ENCODE measurements around the gene UBE2D1. TPM values are rescaled to one million over a fixed set of nuclear protein-coding genes. Genes with fewer than 3 reads are reported as not detected.
A peak's percentile ranks its signal among the peaks of the same experiment; 100 is the strongest.

Gene UBE2D1
- 10 to 100 TPM; 12.2 to 14.6 TPM for total RNA-seq

DNA sequence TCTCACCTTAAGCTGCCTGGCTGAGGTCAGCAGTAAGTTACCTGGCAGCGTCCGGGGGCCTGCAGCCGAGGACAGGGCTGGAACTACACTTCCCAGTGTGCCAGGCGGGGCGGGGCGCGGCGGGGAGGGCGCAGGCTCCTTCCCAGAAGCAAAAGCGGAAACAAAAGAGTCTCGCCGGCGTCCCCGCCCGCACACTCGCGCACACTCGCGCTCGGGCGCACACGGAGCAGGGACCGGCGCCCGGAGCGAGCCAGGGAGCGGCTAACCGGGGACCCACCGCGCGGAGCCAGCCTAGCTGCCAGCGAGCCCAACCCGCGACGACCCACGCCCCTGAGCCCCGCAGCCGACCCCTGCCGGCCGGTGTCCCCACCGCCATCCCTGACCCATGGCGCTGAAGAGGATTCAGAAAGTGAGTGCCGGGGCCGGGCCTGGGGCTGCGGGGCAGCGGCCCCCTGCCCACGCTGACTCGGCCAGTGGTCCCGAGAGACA, at the start of gene UBE2D1:
Gene UBE2D1, plus strand, starts transcription at position 190 of the 489 bp plus-strand sequence. Its CDS starts 196 bp downstream, at position 386.
- peaks cover 26% of the 10 kb centered on the region for H3K4me1 Mint-ChIP-seq
- ATAC-seq (peak; percentile 97), DNase-seq (peak; percentile 87)
- peaks cover 11% of the 10 kb centered on the region for H3K36me3 Mint-ChIP-seq
- peak within 1 kb of the TSS; percentile 89 for H3K4me3 Mint-ChIP-seq
- H3K27me3 Mint-ChIP-seq = peaks cover 15% of the 10 kb centered on the region
- H3K27ac Mint-ChIP-seq = peak within 1 kb of the TSS; percentile 73
- CTCF ChIA-PET = interaction anchor here (1.1 to 1.3 kb wide), 3 partner anchors 11 to 50 kb away, joined by 3 read pairs; no protein-coding TSS in a partner anchor
- H3K9me3 Mint-ChIP-seq (ENCODE audit: low read depth) = no peaks in the 10 kb centered on the region

DNA sequence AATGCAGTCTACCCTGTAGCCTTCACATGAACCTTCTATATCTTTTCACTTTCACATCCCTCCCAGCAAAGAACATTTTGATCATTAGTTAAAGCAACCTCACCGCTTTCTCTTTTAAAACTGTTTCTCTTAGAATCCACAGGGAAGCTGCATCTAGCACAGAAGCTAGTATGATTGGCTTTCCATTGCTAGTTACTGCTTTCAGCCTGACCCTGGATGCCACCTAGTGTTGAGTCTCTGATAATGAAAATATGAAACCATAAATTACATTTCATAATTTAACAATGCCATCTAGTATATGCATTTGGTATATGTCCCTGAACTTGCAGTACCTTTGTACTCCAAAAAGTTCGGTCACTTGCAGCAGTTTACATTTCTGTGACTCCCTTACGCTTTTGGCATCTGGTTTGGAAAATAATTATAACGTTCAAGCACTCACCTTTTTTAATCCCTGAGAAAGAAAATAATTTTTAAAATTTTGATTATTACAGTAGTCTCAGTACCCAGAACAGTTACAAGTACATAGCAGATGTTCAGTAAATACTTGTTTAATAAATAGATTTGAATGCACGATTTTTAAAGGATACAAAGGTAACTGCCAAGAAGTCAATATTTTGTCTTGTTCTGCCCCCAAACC, 43.1 kb upstream of the UBE2D1 start:
- Mint-ChIP-seq H3K36me3 (peaks cover 3% of the 10 kb centered on the region), H3K27me3 (no peaks in the 10 kb centered on the region), H3K9me3 (ENCODE audit: low read depth) (no peaks in the 10 kb centered on the region), H3K4me1 (peaks cover 1% of the 10 kb centered on the region), H3K4me3 (no peak overlapping the region), H3K27ac (no peak overlapping the region)
- CTCF ChIA-PET = interaction anchor here (0.6 to 4.0 kb wide), 14 partner anchors 8 to 120 kb away, joined by 3 to 69 read pairs (median 3); partner anchors contain the start of genes CISD1 and TFAM
- DNase-seq (peak; percentile 41), ATAC-seq (peak; percentile 61)

DNA sequence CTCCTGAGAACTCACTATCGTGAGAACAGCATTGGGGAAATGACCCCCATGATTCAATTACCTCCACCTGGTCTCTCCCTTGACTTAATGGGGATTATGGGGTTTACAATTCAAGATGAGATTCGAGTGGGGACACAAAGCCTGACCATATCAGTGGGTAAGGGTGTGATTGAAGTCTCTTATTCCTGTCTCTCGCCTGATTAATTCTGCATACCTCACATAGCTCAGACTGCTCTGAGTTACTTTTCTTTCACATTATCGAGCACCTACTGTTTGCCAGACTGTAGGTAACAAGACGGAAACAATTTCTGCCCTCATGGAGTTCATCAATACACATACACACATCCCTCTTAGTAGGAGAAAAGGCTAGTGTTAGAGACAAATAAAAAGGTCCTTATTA, 40.8 kb upstream of the UBE2D1 start:
- CTCF ChIA-PET = no interaction called here
- ATAC-seq = no peak
- no peaks in the 10 kb centered on the region for H3K27me3 Mint-ChIP-seq
- no peak for DNase-seq
- peaks cover 2% of the 10 kb centered on the region for H3K36me3 Mint-ChIP-seq
- H3K4me1 Mint-ChIP-seq = peaks cover 1% of the 10 kb centered on the region
- no peak overlapping the region for H3K27ac Mint-ChIP-seq
- H3K4me3 Mint-ChIP-seq = no peak overlapping the region
- no peaks in the 10 kb centered on the region for H3K9me3 Mint-ChIP-seq (ENCODE audit: low read depth)

DNA sequence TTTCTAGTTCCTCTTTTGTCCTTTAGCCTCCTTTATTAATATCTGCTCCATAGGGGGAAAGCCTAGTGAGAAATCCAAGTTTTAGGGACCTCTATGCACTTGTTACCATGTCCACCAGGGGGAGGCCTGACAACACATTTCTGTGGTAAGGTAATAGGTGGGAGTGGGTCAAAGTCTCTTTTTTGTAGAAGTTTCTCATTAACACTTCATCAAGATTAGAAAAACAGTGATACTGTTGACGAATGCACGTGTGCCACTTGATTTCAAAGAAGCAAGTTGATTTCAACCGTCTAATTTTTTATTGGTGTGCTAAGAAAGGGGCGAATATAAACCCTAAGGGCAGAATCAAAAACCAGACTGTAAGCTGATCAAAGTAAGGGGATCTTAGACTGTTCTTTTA, 35.2 kb upstream of the UBE2D1 start:
- DNase-seq (peak; percentile 61), ATAC-seq (peak; percentile 80)
- CTCF ChIA-PET = interaction anchor here (0.7 to 2.6 kb wide), 7 partner anchors 9 to 201 kb away, joined by 3 to 13 read pairs (median 6); partner anchors contain the start of gene TFAM
- H3K9me3 Mint-ChIP-seq (ENCODE audit: low read depth) = no peaks in the 10 kb centered on the region
- peaks cover 21% of the 10 kb centered on the region for H3K27me3 Mint-ChIP-seq
- no peak overlapping the region for H3K27ac Mint-ChIP-seq
- H3K36me3 Mint-ChIP-seq = no peaks in the 10 kb centered on the region
- no peaks in the 10 kb centered on the region for H3K4me1 Mint-ChIP-seq
- H3K4me3 Mint-ChIP-seq = no peak overlapping the region

DNA sequence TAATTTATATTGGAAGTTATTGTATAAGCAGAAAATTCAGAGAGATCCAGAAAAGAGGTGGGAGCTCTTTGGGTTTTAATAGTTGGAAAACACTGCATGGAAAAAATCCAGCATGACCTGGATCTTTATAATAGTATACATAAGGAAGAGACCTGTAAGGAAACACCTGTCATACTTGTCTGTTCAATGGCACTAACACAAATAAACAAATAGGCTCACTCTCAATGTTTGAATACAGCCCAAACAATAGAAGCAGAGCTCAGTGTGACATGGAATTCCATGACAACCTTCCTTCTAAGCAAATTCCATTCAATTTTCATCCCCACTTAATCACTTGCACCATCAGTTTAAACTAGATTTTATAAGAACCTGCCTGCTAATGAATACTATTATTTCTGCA, 34.1 kb upstream of the UBE2D1 start:
- H3K4me3 Mint-ChIP-seq = no peak overlapping the region
- CTCF ChIA-PET = interaction anchor here (1.4 to 2.6 kb wide), 6 partner anchors 9 to 200 kb away, joined by 3 to 13 read pairs (median 6); partner anchors contain the start of gene TFAM
- no peaks in the 10 kb centered on the region for H3K9me3 Mint-ChIP-seq (ENCODE audit: low read depth)
- H3K4me1 Mint-ChIP-seq = no peaks in the 10 kb centered on the region
- no peaks in the 10 kb centered on the region for H3K36me3 Mint-ChIP-seq
- no peak for ATAC-seq
- no peak for DNase-seq
- peaks cover 21% of the 10 kb centered on the region for H3K27me3 Mint-ChIP-seq
- no peak overlapping the region for H3K27ac Mint-ChIP-seq

DNA sequence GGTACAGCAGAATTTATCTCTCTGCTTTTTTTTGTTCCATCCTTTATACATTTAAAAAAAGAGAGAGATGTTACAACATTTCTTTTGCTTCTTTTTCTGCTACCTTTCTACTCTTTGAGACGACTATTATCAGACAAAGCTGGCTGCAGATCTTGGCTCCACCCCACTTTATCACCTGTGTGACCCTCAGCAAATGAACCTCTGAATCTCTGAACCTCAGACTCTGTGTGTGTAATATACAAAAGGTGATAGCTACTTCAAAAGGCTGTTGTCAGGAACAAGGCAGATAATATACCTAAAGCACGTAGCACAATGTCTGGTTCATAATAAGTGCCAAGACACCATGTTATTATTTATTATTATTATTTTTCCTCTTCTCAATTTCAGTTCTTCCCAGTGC, 32.6 kb upstream of the UBE2D1 start:
- no peak overlapping the region for H3K4me3 Mint-ChIP-seq
- no peak overlapping the region for H3K27ac Mint-ChIP-seq
- H3K27me3 Mint-ChIP-seq = peaks cover 29% of the 10 kb centered on the region
- ATAC-seq = no peak
- CTCF ChIA-PET = interaction anchor here (1.0 to 1.7 kb wide), 2 partner anchors 10 to 83 kb away, joined by 3 to 6 read pairs; partner anchors contain the start of gene TFAM
- DNase-seq = no peak
- H3K9me3 Mint-ChIP-seq (ENCODE audit: low read depth) = no peaks in the 10 kb centered on the region
- H3K36me3 Mint-ChIP-seq = no peaks in the 10 kb centered on the region
- H3K4me1 Mint-ChIP-seq = no peaks in the 10 kb centered on the region

DNA sequence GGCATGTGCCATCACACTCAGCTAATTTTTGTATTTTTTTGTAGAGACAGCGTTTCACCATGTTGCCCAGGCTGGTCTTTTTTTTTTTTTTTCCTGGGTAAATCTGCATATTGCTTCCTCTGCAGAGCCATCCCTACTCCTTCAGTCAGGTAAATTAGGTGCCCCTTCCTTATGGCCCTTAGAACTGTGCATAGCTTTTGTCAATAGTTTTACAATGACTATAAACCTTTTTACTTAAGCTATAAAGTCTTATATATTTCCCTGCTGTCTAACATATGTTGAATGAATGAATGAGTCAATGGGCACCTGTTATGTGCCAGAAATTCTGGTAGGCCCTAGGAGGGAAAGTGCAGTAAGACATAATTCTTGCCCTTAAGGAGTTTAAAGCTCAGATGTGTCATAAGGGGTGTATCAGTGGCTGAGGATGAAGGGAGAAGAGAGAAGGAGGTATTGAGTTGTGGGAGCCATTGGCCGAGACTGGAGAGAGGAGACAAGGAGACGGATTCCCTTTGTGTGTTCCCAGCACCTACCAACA, 30.6 kb upstream of the UBE2D1 start:
- ATAC-seq = no peak
- CTCF ChIA-PET = interaction anchor here (0.5 to 2.0 kb wide), 3 partner anchors 8 to 1562 kb away, joined by 3 to 4 read pairs (median 3); no protein-coding TSS in a partner anchor
- no peak for DNase-seq
- peaks cover 29% of the 10 kb centered on the region for H3K27me3 Mint-ChIP-seq
- H3K27ac Mint-ChIP-seq = no peak overlapping the region
- no peaks in the 10 kb centered on the region for H3K36me3 Mint-ChIP-seq
- no peaks in the 10 kb centered on the region for H3K9me3 Mint-ChIP-seq (ENCODE audit: low read depth)
- no peak overlapping the region for H3K4me3 Mint-ChIP-seq
- no peaks in the 10 kb centered on the region for H3K4me1 Mint-ChIP-seq

DNA sequence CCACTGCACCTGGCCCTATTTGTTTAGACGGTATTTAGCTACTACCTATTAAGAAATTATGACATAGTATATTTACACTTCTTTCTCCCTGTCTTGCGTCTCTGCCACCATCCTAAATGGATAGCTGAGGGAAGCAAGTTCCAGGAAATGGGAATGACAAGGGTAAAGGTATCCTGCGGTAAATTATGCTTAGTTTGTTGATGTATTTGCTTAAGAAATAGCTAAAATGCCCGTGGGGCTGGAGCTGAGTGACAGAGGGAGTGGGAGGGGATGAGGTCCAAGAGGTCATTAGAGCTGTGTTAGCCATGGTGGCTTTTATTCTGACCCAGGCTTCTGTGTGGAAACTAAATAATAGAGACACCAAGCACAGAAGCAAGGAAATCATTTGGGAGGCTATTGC, 29.0 kb upstream of the UBE2D1 start:
- CTCF ChIA-PET = no interaction called here
- no peak overlapping the region for H3K4me3 Mint-ChIP-seq
- no peak for ATAC-seq
- no peak overlapping the region for H3K27ac Mint-ChIP-seq
- H3K4me1 Mint-ChIP-seq = no peaks in the 10 kb centered on the region
- DNase-seq = no peak
- no peaks in the 10 kb centered on the region for H3K36me3 Mint-ChIP-seq
- H3K27me3 Mint-ChIP-seq = peaks cover 30% of the 10 kb centered on the region
- H3K9me3 Mint-ChIP-seq (ENCODE audit: low read depth) = no peaks in the 10 kb centered on the region

DNA sequence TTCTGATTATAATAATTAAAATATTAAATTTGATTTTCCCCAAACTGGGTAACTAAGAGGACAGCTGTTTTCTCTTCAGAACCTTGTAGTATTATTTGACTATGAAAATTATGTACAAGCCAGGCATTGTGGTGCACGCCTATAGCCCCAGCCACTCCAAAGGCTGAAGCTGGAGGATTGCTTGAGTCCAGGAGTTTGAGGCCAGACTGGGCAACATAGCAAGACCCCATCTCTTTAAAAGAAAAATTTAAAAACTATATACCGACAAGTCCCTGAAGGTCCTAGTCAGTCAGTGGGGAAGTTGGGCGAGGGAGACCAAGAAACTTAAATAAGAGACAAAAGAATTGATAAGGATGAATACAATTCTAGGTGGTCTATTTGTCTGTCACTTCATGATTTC, 27.1 kb upstream of the UBE2D1 start:
- CTCF ChIA-PET = no interaction called here
- H3K9me3 Mint-ChIP-seq (ENCODE audit: low read depth) = no peaks in the 10 kb centered on the region
- H3K27me3 Mint-ChIP-seq = peaks cover 16% of the 10 kb centered on the region
- no peak overlapping the region for H3K27ac Mint-ChIP-seq
- H3K36me3 Mint-ChIP-seq = no peaks in the 10 kb centered on the region
- DNase-seq = no peak
- no peak overlapping the region for H3K4me3 Mint-ChIP-seq
- no peak for ATAC-seq
- H3K4me1 Mint-ChIP-seq = no peaks in the 10 kb centered on the region

DNA sequence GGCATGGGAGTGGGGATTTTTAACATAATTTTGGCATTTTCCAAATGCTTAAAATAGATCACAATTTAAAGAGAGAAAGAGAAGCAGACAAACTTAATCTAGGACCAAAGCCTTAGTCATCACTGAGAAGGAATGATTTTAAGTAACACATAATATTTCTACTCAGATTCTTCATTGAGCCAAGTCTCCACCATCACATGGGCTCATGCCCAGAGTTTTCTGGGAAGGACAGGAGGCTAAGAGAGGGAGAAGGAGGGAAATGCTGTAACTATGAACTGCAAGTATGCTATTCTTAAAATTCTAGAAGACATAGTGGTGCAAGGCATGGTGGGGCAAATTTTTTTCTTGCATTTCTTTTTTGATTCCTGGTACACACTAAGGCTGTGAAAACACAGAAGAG, 23.8 kb upstream of the UBE2D1 start:
- no peak for DNase-seq
- no peaks in the 10 kb centered on the region for H3K4me1 Mint-ChIP-seq
- peaks cover 7% of the 10 kb centered on the region for H3K27me3 Mint-ChIP-seq
- ATAC-seq = no peak
- CTCF ChIA-PET = no interaction called here
- H3K36me3 Mint-ChIP-seq = no peaks in the 10 kb centered on the region
- no peak overlapping the region for H3K4me3 Mint-ChIP-seq
- H3K27ac Mint-ChIP-seq = no peak overlapping the region
- H3K9me3 Mint-ChIP-seq (ENCODE audit: low read depth) = no peaks in the 10 kb centered on the region

DNA sequence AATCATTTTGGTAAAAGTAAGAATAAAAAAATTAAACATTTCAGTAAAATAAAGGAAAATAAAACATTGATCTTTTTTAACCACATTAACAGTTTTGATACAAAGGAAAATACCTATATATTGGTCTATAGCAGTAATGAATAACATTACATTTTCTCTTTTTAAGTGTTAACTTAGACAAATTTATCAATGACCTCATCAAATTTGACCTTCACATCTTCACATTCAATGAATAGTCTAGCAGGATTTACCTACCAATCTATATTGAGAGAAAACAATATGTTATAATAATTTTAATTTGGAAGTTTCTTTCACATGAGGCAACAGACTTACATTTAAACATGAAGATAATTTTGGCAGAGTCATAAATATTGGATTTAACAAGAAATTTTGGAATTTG, 17.9 kb upstream of the UBE2D1 start:
- peaks cover 9% of the 10 kb centered on the region for H3K27me3 Mint-ChIP-seq
- H3K27ac Mint-ChIP-seq = no peak overlapping the region
- no peak overlapping the region for H3K4me3 Mint-ChIP-seq
- H3K9me3 Mint-ChIP-seq (ENCODE audit: low read depth) = no peaks in the 10 kb centered on the region
- CTCF ChIA-PET = no interaction called here
- ATAC-seq = no peak
- no peaks in the 10 kb centered on the region for H3K4me1 Mint-ChIP-seq
- DNase-seq = no peak
- no peaks in the 10 kb centered on the region for H3K36me3 Mint-ChIP-seq

DNA sequence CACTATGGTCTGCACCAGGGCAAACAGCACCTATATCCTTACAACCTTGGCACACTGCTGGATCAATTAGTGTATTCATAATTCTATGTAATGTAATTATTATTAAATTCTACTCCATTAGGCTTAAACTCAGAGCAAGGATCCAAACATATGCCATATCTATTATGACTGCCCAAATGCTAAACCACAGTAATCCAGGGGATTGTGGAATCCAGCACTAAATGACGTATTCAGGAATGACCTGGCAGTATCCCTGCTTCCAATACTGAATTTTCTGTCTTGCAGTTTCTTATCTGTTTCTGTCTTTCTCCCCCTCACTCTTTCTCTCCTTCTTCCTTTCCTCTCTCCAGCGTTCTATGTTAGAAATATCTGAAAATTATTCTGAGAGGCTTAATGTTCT, 16.5 kb upstream of the UBE2D1 start:
- CTCF ChIA-PET = no interaction called here
- H3K4me1 Mint-ChIP-seq = peaks cover 10% of the 10 kb centered on the region
- no peak for ATAC-seq
- no peak overlapping the region for H3K4me3 Mint-ChIP-seq
- no peak overlapping the region for H3K27ac Mint-ChIP-seq
- no peaks in the 10 kb centered on the region for H3K9me3 Mint-ChIP-seq (ENCODE audit: low read depth)
- DNase-seq = no peak
- no peaks in the 10 kb centered on the region for H3K36me3 Mint-ChIP-seq
- H3K27me3 Mint-ChIP-seq = peaks cover 9% of the 10 kb centered on the region

DNA sequence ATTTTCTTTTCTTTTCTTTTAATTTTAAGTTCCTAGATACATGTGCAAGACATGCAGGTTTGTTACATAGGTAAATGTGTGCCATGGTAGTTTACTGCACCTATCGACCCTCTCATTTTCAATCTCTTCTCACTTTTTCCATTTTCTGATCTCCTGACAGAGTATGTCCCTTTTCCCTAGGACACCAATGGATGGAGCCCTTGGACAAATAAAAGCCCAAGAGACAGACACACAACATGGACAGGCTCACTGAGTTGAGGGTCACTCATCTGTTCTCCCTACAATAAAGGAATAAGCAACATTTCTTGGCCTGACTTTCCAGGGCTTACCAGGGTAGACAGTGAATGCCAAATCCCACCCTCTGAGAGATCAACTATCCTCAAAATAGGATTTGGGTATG, 15.2 kb upstream of the UBE2D1 start:
- no peak overlapping the region for H3K27ac Mint-ChIP-seq
- ATAC-seq (no peak), DNase-seq (no peak)
- peaks cover 10% of the 10 kb centered on the region for H3K4me1 Mint-ChIP-seq
- CTCF ChIA-PET = no interaction called here
- no peak overlapping the region for H3K4me3 Mint-ChIP-seq
- H3K36me3 Mint-ChIP-seq = no peaks in the 10 kb centered on the region
- no peaks in the 10 kb centered on the region for H3K9me3 Mint-ChIP-seq (ENCODE audit: low read depth)
- peaks cover 9% of the 10 kb centered on the region for H3K27me3 Mint-ChIP-seq

Measured in activated CD8-positive, alpha-beta memory T cell treated with anti-CD3 and anti-CD28 coated beads, Interleukin-2, amount 10 ng/mL, durations not matched to agents 7 days and 5 days (primary cell).